Activated T-helper 2 cell treated with anti-CD3 and anti-CD28 coated beads, Interferon-gamma antibody, Interleukin-2, Interleukin-4, amounts not matched to agents 10 μg/mL and 5 μg/mL and 100 μg/mL, durations not matched to agents 14 hours and 24 hours and 36 hours (primary cell): ENCODE measurements around the gene LAMA5. TPM values are rescaled to one million over a fixed set of nuclear protein-coding genes. Genes with fewer than 3 reads are reported as not detected.

Source experiments
- DNase-seq: peaks from one replicate; pipeline ENCODE4 v3.0.0; 2021; ENCODE audit warnings: low spot score
- H3K27ac Mint-ChIP-seq: one replicate; pipeline ENCODE4 v1.8.0; 2021; ENCODE audit warnings: mixed read lengths
- H3K27me3 Mint-ChIP-seq: one replicate; pipeline ENCODE4 v1.8.0; 2021; ENCODE audit warnings: low read depth, mixed read lengths
- H3K36me3 Mint-ChIP-seq: one replicate; pipeline ENCODE4 v1.8.0; 2021; ENCODE audit warnings: low read depth, mixed read lengths
- H3K4me1 Mint-ChIP-seq: one replicate; pipeline ENCODE4 v1.8.0; 2021; ENCODE audit warnings: low read depth, mixed read lengths
- H3K4me3 Mint-ChIP-seq: one replicate; pipeline ENCODE4 v1.8.0; 2021; ENCODE audit warnings: low read depth, mild to moderate bottlenecking, moderate library complexity, mixed read lengths
- H3K9me3 Mint-ChIP-seq: one replicate; pipeline ENCODE4 v1.8.0; 2021; ENCODE audit warnings: mixed read lengths
- intact Hi-C: fragments of 100-400 bp; cut with micrococcal nuclease; formaldehyde crosslinking; loops from one replicate; pipeline ENCODE4 v1.15.1; 2023
- total RNA-seq: library from RNA; stranded (reverse); gene quantifications from 2 replicates; pipeline ENCODE4 v1.2.3, GENCODE V29; 2022

Gene LAMA5
- total RNA-seq, 1 donor from 2014 or later: 3.9 TPM

- Mint-ChIP-seq H3K36me3 (peaks cover 24% of the 10 kb centered on the region), H3K27me3 (no peaks in the 10 kb centered on the region), H3K4me3 (no peak overlapping the region), H3K4me1 (peaks cover 10% of the 10 kb centered on the region), H3K9me3 (no peaks in the 10 kb centered on the region), H3K27ac (no peak overlapping the region)
- intact Hi-C loops: loop anchor here (5.0 kb wide), 4 partner anchors 177 to 493 kb away; partner anchors contain the start of genes LSM14B and TAF4
- no peak for DNase-seq
Observed at GRCh38 chr20:62299666-62300236, 67.4 kb downstream of the LAMA5 start.

GRCh38 chr20:62298577-62299249, 68.4 kb downstream of the LAMA5 start:
- no peak overlapping the region for H3K27ac Mint-ChIP-seq
- no peak for DNase-seq
- H3K4me3 Mint-ChIP-seq: no peak overlapping the region
- intact Hi-C loops: no loop called here
- H3K36me3 Mint-ChIP-seq: peaks cover 14% of the 10 kb centered on the region
- H3K27me3 Mint-ChIP-seq: no peaks in the 10 kb centered on the region
- no peaks in the 10 kb centered on the region for H3K9me3 Mint-ChIP-seq
- peaks cover 2% of the 10 kb centered on the region for H3K4me1 Mint-ChIP-seq

- Mint-ChIP-seq H3K27me3 (no peaks in the 10 kb centered on the region), H3K9me3 (no peaks in the 10 kb centered on the region), H3K36me3 (peaks cover 12% of the 10 kb centered on the region), H3K4me3 (no peak overlapping the region), H3K27ac (no peak overlapping the region), H3K4me1 (peaks cover 2% of the 10 kb centered on the region)
- intact Hi-C loops: no loop called here
- no peak for DNase-seq
Observed at GRCh38 chr20:62297449-62298227, 69.5 kb downstream of the LAMA5 start.

GRCh38 chr20:62296724-62297448, 70.2 kb downstream of the LAMA5 start:
- Mint-ChIP-seq H3K4me3 (no peak overlapping the region), H3K9me3 (no peaks in the 10 kb centered on the region), H3K36me3 (peaks cover 16% of the 10 kb centered on the region), H3K27me3 (no peaks in the 10 kb centered on the region), H3K27ac (no peak overlapping the region), H3K4me1 (peaks cover 2% of the 10 kb centered on the region)
- DNase-seq: no peak
- intact Hi-C loops: no loop called here

- DNase-seq: no peak
Observed at GRCh38 chr20:62294516-62294915, 72.6 kb downstream of the LAMA5 start.

GRCh38 chr20:62293946-62294345, 73.2 kb downstream of the LAMA5 start:
- intact Hi-C loops: no loop called here
- Mint-ChIP-seq H3K27me3 (no peaks in the 10 kb centered on the region), H3K4me3 (no peak overlapping the region), H3K9me3 (no peaks in the 10 kb centered on the region), H3K27ac (no peak overlapping the region), H3K4me1 (no peaks in the 10 kb centered on the region), H3K36me3 (peaks cover 16% of the 10 kb centered on the region)
- DNase-seq: no peak

More at GRCh38 chr20:62294516-62294915, 72.6 kb downstream of the LAMA5 start:
- H3K27me3 Mint-ChIP-seq: no peaks in the 10 kb centered on the region
- H3K27ac Mint-ChIP-seq: no peak overlapping the region
- intact Hi-C loops: no loop called here
- peaks cover 16% of the 10 kb centered on the region for H3K36me3 Mint-ChIP-seq
- no peak overlapping the region for H3K4me3 Mint-ChIP-seq
- no peaks in the 10 kb centered on the region for H3K4me1 Mint-ChIP-seq
- no peaks in the 10 kb centered on the region for H3K9me3 Mint-ChIP-seq

- intact Hi-C loops: no loop called here
Observed at GRCh38 chr20:62293111-62293784, 73.9 kb downstream of the LAMA5 start.

GRCh38 chr20:62292108-62292507, 75.0 kb downstream of the LAMA5 start:
- H3K4me1 Mint-ChIP-seq: no peaks in the 10 kb centered on the region
- H3K9me3 Mint-ChIP-seq: no peaks in the 10 kb centered on the region
- no peak overlapping the region for H3K4me3 Mint-ChIP-seq
- no peak for DNase-seq
- H3K27me3 Mint-ChIP-seq: no peaks in the 10 kb centered on the region
- intact Hi-C loops: no loop called here
- H3K36me3 Mint-ChIP-seq: peaks cover 19% of the 10 kb centered on the region
- H3K27ac Mint-ChIP-seq: no peak overlapping the region

More at GRCh38 chr20:62293111-62293784, 73.9 kb downstream of the LAMA5 start:
- Mint-ChIP-seq H3K4me1 (no peaks in the 10 kb centered on the region), H3K27me3 (no peaks in the 10 kb centered on the region), H3K4me3 (no peak overlapping the region), H3K9me3 (no peaks in the 10 kb centered on the region), H3K27ac (no peak overlapping the region), H3K36me3 (peaks cover 19% of the 10 kb centered on the region)
- DNase-seq: no peak

GRCh38 chr20:62291251-62292066, 75.7 kb downstream of the LAMA5 start:
- Mint-ChIP-seq H3K27ac (no peak overlapping the region), H3K4me1 (no peaks in the 10 kb centered on the region), H3K36me3 (peaks cover 19% of the 10 kb centered on the region), H3K27me3 (no peaks in the 10 kb centered on the region), H3K4me3 (no peak overlapping the region), H3K9me3 (no peaks in the 10 kb centered on the region)
- DNase-seq: no peak
- intact Hi-C loops: no loop called here

- intact Hi-C loops: no loop called here
- Mint-ChIP-seq H3K27me3 (no peaks in the 10 kb centered on the region), H3K27ac (no peak overlapping the region)
Observed at GRCh38 chr20:62289898-62290297, 77.2 kb downstream of the LAMA5 start.

GRCh38 chr20:62289131-62289530, 78.0 kb downstream of the LAMA5 start:
- no peaks in the 10 kb centered on the region for H3K27me3 Mint-ChIP-seq
- H3K27ac Mint-ChIP-seq: no peak overlapping the region
- no peak for DNase-seq
- intact Hi-C loops: no loop called here
- H3K9me3 Mint-ChIP-seq: no peaks in the 10 kb centered on the region
- H3K4me1 Mint-ChIP-seq: no peaks in the 10 kb centered on the region
- no peak overlapping the region for H3K4me3 Mint-ChIP-seq
- H3K36me3 Mint-ChIP-seq: peaks cover 13% of the 10 kb centered on the region

More at GRCh38 chr20:62289898-62290297, 77.2 kb downstream of the LAMA5 start:
- no peak for DNase-seq
- Mint-ChIP-seq H3K4me3 (no peak overlapping the region), H3K9me3 (no peaks in the 10 kb centered on the region), H3K4me1 (no peaks in the 10 kb centered on the region), H3K36me3 (peaks cover 13% of the 10 kb centered on the region)
